Mesendoderm (in vitro differentiated cells): ENCODE measurements around the gene FAM120B.
"Not testable (repeated sequence)": the region's sequence is repeated elsewhere in the genome, so short reads cannot be mapped to it uniquely, and the experiment has no call there.

ENCODE experiments used
- DNase-seq: peaks from one replicate; pipeline ENCODE4 v3.0.0; 2013
- H2AK5ac ChIP-seq: 2 replicates; pipeline ENCODE4 v1.6.1; 2013; ENCODE audit warnings: low read length, inconsistent platforms
- H2BK120ac ChIP-seq: 2 replicates; pipeline ENCODE4 v1.6.1; 2013; ENCODE audit warnings: low read depth, mild to moderate bottlenecking, low read length, moderate library complexity, mixed read lengths
- H2BK15ac ChIP-seq: replicated peaks from 2 replicates; pipeline ENCODE4 v1.6.1; 2013; ENCODE audit warnings: low read depth, mild to moderate bottlenecking, moderate library complexity
- H2BK5ac ChIP-seq: 2 replicates; pipeline ENCODE4 v1.6.1; 2013; ENCODE audit warnings: low read length, inconsistent platforms
- H3K18ac ChIP-seq: 2 replicates; pipeline ENCODE4 v1.6.1; 2013; ENCODE audit warnings: mild to moderate bottlenecking, low read length, mixed read lengths
- H3K23ac ChIP-seq: one replicate; pipeline ENCODE4 v1.6.1; 2013; ENCODE audit warnings: low read length
- H3K27ac ChIP-seq: 2 replicates; pipeline ENCODE4 v1.5.1; 2013; ENCODE audit warnings: low read depth, mild to moderate bottlenecking, inconsistent platforms, low read length, moderate library complexity
- H3K27me3 ChIP-seq: 2 replicates; pipeline ENCODE4 v1.6.1; 2013; ENCODE audit warnings: low read length, control low read depth, mild to moderate bottlenecking, inconsistent platforms; ENCODE audit not compliant: insufficient read depth, poor library complexity
- H3K36me3 ChIP-seq: 2 replicates; pipeline ENCODE4 v1.6.1; 2013; ENCODE audit warnings: low read length, inconsistent platforms; ENCODE audit not compliant: control insufficient read depth, insufficient read depth
- H3K4ac ChIP-seq: one replicate; pipeline ENCODE4 v1.6.1; 2013; ENCODE audit warnings: low read depth, mild to moderate bottlenecking, low read length, moderate library complexity
- H3K4me1 ChIP-seq: 2 replicates; pipeline ENCODE4 v1.6.1; 2013; ENCODE audit warnings: low read depth, low read length, inconsistent platforms; ENCODE audit not compliant: control insufficient read depth
- H3K4me2 ChIP-seq: 2 replicates; pipeline ENCODE4 v1.6.1; 2013; ENCODE audit warnings: low read length
- H3K4me3 ChIP-seq: 2 replicates; pipeline ENCODE4 v1.5.1; 2013; ENCODE audit warnings: mild to moderate bottlenecking, low read length
- H3K56ac ChIP-seq: one replicate; pipeline ENCODE4 v1.6.1; 2013; ENCODE audit warnings: low read length
- H3K79me1 ChIP-seq: 2 replicates; pipeline ENCODE4 v1.6.1; 2013; ENCODE audit warnings: low read length, inconsistent platforms
- H3K79me2 ChIP-seq: 2 replicates; pipeline ENCODE4 v1.6.1; 2013; ENCODE audit warnings: mild to moderate bottlenecking, low read length; ENCODE audit not compliant: control insufficient read depth, insufficient read depth
- H3K9ac ChIP-seq: 2 replicates; pipeline ENCODE4 v1.6.1; 2013; ENCODE audit warnings: low read length, inconsistent platforms
- H4K5ac ChIP-seq: one replicate; pipeline ENCODE4 v1.6.1; 2013; ENCODE audit warnings: low read length
- H4K8ac ChIP-seq: one replicate; pipeline ENCODE4 v1.6.1; 2013; ENCODE audit warnings: low read depth, mild to moderate bottlenecking, control low read depth, low read length, moderate library complexity
- WGBS: extraction: QIAGEN DNeasy Blood & Tissue Kit; methylation state at CpG from one replicate; pipeline ENCODE4 v1.1.7; 2013; ENCODE audit warnings: low lambda C conversion rate, missing lambda C conversion rate; ENCODE audit not compliant: insufficient coverage; ENCODE audit errors: extremely low coverage; 5-methylcytosine and 5-hydroxymethylcytosine counted together

FAM120B gene

GRCh38 chr6:170404697-170405096 lies 98.1 kb downstream of the FAM120B start:
- H2BK120ac ChIP-seq = no peak overlapping the region
- H3K4me3 ChIP-seq = no peak overlapping the region
- WGBS = no CpG with 5 or more reads among the region's 6 CpGs
- H2BK5ac ChIP-seq = no peak overlapping the region
- H3K27ac ChIP-seq = no peak overlapping the region
- no peak overlapping the region for H3K4me2 ChIP-seq
- no peak overlapping the region for H3K23ac ChIP-seq
- no peak overlapping the region for H3K18ac ChIP-seq
- no peak overlapping the region for H4K8ac ChIP-seq
- H3K79me2 ChIP-seq = no peaks in the 10 kb centered on the region
- H4K5ac ChIP-seq = no peak overlapping the region
- no peak overlapping the region for H3K4ac ChIP-seq
- peaks cover 2% of the 10 kb centered on the region for H3K36me3 ChIP-seq
- H2AK5ac ChIP-seq = no peak overlapping the region
- H2BK15ac ChIP-seq = no peak overlapping the region
- DNase-seq = no peak
- no peaks in the 10 kb centered on the region for H3K27me3 ChIP-seq
- H3K79me1 ChIP-seq = no peaks in the 10 kb centered on the region
- no peak overlapping the region for H3K9ac ChIP-seq
- peaks cover 12% of the 10 kb centered on the region for H3K4me1 ChIP-seq
- no peak overlapping the region for H3K56ac ChIP-seq

DNA sequence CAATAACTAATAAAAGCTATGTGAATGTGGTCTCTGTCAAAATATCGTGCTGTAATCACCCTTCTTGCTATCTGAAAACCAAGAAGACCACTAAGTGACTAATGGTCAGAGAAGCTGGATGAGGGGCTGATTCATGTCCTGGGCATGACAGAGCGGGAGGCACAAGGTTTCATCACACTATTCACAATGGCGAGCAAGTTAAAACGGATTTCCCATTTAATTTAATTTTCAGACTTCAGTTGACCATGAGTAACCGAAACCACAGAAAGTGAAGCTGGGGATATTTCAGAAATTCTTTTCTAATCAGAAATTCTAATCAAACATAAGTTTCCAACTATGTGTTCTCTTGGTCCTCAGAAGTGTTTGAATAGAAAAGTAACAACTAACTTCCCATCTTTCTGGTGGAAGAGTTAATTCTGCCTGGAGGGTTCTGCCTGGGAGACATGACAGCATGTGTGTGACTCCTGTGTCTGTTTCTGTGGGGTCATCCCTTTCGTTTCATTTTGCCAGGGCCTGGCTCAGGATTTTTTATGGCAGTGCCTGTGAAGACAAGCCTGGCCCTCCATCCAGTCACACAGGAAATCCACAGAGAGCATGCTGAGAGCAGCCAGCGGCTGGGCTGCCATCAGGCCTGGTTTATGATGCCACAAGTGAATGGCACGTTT lies 98.9 kb downstream of the FAM120B start:
- no CpG with 5 or more reads among the region's 8 CpGs for WGBS

DNA sequence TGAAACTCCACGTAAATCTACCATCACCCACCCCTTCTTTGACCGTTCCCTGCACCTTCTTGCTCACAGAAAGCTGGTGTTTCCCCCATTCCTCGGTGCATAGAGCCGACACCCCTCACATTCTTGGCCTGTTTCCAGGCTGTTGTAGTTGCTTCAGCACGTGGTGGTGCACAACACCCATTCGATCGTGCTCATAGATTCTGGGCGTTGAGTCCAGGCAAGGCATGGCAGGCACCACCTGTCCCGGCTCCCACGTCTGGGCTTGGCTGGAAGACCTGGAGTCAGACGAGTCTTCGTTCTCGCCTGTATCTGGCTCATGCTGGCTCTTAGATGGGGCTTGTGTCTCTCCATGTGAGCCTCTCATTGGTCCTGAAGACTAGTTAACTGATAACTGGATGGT lies 100.6 kb downstream of the FAM120B start:
- no peak overlapping the region for H3K9ac ChIP-seq
- no peak overlapping the region for H3K4me3 ChIP-seq
- no peak overlapping the region for H2BK15ac ChIP-seq
- H3K4me1 ChIP-seq = peaks cover 12% of the 10 kb centered on the region
- H3K56ac ChIP-seq = no peak overlapping the region
- no peak overlapping the region for H4K8ac ChIP-seq
- no peak overlapping the region for H2BK120ac ChIP-seq
- H3K4me2 ChIP-seq = no peak overlapping the region
- no peak overlapping the region for H2AK5ac ChIP-seq
- no peaks in the 10 kb centered on the region for H3K27me3 ChIP-seq
- H3K27ac ChIP-seq = no peak overlapping the region
- no peak overlapping the region for H2BK5ac ChIP-seq
- DNase-seq = no peak
- no peaks in the 10 kb centered on the region for H3K79me1 ChIP-seq
- H3K23ac ChIP-seq = no peak overlapping the region
- H4K5ac ChIP-seq = no peak overlapping the region
- H3K18ac ChIP-seq = no peak overlapping the region
- H3K36me3 ChIP-seq = peaks cover 2% of the 10 kb centered on the region
- no CpG with 5 or more reads among the region's 13 CpGs for WGBS
- no peak overlapping the region for H3K4ac ChIP-seq
- H3K79me2 ChIP-seq = no peaks in the 10 kb centered on the region

More for the DNA sequence above, 98.9 kb downstream of the FAM120B start:
- Histone ChIP-seq H4K5ac (no peak overlapping the region), H2BK5ac (no peak overlapping the region), H2BK15ac (no peak overlapping the region), H4K8ac (no peak overlapping the region), H3K79me2 (no peaks in the 10 kb centered on the region), H3K36me3 (peaks cover 2% of the 10 kb centered on the region), H3K4me2 (no peak overlapping the region), H3K23ac (no peak overlapping the region), H3K4ac (no peak overlapping the region), H3K79me1 (no peaks in the 10 kb centered on the region), H2AK5ac (no peak overlapping the region), H3K56ac (no peak overlapping the region), H3K9ac (no peak overlapping the region), H2BK120ac (no peak overlapping the region), H3K27ac (no peak overlapping the region), H3K4me1 (peaks cover 12% of the 10 kb centered on the region), H3K18ac (no peak overlapping the region), H3K27me3 (no peaks in the 10 kb centered on the region), H3K4me3 (no peak overlapping the region)
- peak; percentile 42 for DNase-seq

DNA sequence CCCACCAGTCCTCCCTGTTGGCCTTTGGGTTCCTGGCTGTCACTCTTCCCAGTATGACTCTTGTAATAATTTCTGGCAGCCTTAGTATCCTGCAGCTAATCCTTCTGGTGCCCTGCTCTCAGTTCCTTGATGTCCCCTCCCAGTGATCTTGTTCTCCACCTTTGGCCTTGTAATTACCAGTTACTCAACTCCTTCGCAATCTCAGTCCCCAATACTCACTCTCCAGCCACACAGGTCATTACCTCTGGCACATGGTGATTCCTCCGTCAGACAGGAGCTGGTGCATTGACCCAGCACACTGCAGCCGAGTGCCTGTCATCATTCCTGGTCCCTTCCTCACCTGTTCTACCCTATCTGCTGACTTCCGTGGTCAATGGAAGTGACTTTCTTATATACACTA lies 101.4 kb downstream of the FAM120B start:
- Histone ChIP-seq H3K9ac (no peak overlapping the region), H3K4me1 (peaks cover 8% of the 10 kb centered on the region)

GRCh38 chr6:170409746-170410145 lies 103.2 kb downstream of the FAM120B start:
- H3K27ac ChIP-seq, H2BK5ac ChIP-seq, H3K79me2 ChIP-seq, H3K23ac ChIP-seq, H3K79me1 ChIP-seq, H3K4me3 ChIP-seq, H3K18ac ChIP-seq, H3K36me3 ChIP-seq, H3K4me1 ChIP-seq, H2BK120ac ChIP-seq, H3K56ac ChIP-seq, H3K4me2 ChIP-seq, H3K27me3 ChIP-seq, H4K8ac ChIP-seq, DNase-seq, H3K4ac ChIP-seq, H4K5ac ChIP-seq, H2BK15ac ChIP-seq, H2AK5ac ChIP-seq, H3K9ac ChIP-seq: not testable (repeated sequence)
- no CpG with 5 or more reads among the region's 8 CpGs for WGBS

More for the DNA sequence above, 101.4 kb downstream of the FAM120B start:
- Histone ChIP-seq H2AK5ac (no peak overlapping the region), H2BK5ac (no peak overlapping the region), H4K5ac (no peak overlapping the region), H3K4me2 (no peak overlapping the region), H3K79me1 (no peaks in the 10 kb centered on the region), H3K36me3 (peaks cover 2% of the 10 kb centered on the region), H3K18ac (no peak overlapping the region), H3K23ac (no peak overlapping the region), H3K27ac (no peak overlapping the region), H3K4me3 (no peak overlapping the region), H3K27me3 (no peaks in the 10 kb centered on the region), H2BK120ac (no peak overlapping the region), H3K79me2 (no peaks in the 10 kb centered on the region), H3K56ac (no peak overlapping the region), H2BK15ac (no peak overlapping the region), H3K4ac (no peak overlapping the region), H4K8ac (no peak overlapping the region)
- no CpG with 5 or more reads among the region's 4 CpGs for WGBS
- no peak for DNase-seq

DNA sequence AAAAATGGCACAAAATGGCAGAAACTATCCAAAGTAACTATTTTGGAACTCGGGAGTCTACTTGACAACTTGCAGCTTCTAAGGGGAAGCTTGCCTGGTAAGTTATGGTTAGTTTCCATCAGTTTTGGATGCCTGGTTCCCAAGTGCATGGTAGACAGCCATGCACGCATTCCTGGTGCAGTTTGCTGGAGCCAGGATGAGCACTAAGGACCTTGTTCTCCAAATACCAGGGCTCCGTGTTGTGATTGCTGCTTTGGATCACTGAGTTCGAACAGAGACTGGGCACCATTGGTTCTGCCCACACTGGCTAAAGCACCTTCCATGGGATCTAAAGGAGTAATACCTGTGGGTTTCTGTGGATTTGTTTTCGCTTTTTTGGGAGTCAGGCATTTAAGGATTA lies 103.7 kb downstream of the FAM120B start:
- Histone ChIP-seq H2BK5ac (no peak overlapping the region), H3K4me2 (no peak overlapping the region), H3K4me1 (no peaks in the 10 kb centered on the region), H3K9ac (no peak overlapping the region), H3K79me2 (no peaks in the 10 kb centered on the region), H2BK15ac (no peak overlapping the region), H2AK5ac (no peak overlapping the region), H3K4me3 (no peak overlapping the region), H3K27ac (no peak overlapping the region), H3K4ac (no peak overlapping the region), H3K18ac (no peak overlapping the region), H3K23ac (no peak overlapping the region), H3K27me3 (no peaks in the 10 kb centered on the region), H4K8ac (no peak overlapping the region), H4K5ac (no peak overlapping the region), H3K79me1 (no peaks in the 10 kb centered on the region), H2BK120ac (no peak overlapping the region), H3K56ac (no peak overlapping the region), H3K36me3 (no peaks in the 10 kb centered on the region)
- no peak for DNase-seq
- no CpG with 5 or more reads among the region's 5 CpGs for WGBS
